Fibroblast of skin of left biceps (primary cell): ENCODE measurements around the gene PPP2R5D.
"Not testable (repeated sequence)": the region's sequence is repeated elsewhere in the genome, so short reads cannot be mapped to it uniquely, and the experiment has no call there.

Experiments
- DNase-seq, 2 experiments: peaks; one replicate each; pipeline ENCODE4 v3.0.0-alpha.2; 2013; ENCODE audit warnings: low read depth in 2 of 2

PPP2R5D gene

GRCh38 chr6:42993445-42993844 lies 9.1 kb downstream of the PPP2R5D start:
- no peak for DNase-seq

GRCh38 chr6:42996513-42996912 lies 12.1 kb downstream of the PPP2R5D start:
- no peak for DNase-seq

GRCh38 chr6:42998205-42998604 lies 13.8 kb downstream of the PPP2R5D start:
- not testable (repeated sequence) for DNase-seq

DNA sequence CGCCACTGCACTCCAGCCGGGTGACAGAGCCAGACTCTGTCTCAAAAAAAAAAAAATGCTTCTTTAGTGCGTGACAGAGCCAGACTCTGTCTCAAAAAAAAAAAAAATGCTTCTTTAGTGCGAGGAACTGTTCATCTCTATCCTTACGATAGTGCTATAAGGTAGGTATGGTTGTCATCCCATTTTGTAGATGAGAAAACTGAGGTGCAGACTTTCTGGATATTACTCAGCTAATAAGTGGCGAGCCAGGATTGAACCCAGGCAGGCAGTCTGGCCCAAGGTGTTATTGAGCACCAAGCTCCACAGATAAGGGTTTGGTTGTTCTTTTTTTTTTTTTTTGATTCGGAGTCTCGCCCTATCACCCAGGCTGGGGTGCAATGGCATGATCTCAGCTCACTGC lies 17.5 kb downstream of the PPP2R5D start:
- no peak for DNase-seq

- DNase-seq = no peak
These were observed 21.5 kb downstream of the PPP2R5D start for GRCh38 chr6:43005844-43006243.

GRCh38 chr6:43006251-43006650 lies 21.9 kb downstream of the PPP2R5D start:
- no peak for DNase-seq

DNA sequence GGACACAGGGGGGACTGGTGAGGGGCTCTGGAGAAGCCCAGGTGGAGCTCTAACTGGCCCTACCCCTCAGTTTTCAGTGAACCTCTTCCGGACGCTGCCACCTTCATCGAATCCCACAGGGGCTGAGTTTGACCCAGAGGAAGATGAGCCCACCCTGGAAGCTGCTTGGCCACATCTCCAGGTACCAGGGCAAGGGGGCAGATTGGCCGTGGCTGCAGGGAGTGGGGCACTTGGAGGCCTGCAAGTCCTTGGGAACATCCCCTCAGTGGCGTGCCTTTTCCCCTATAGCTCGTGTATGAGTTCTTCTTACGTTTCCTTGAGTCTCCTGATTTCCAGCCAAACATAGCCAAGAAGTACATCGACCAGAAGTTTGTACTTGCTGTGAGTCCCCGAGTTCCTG lies 22.8 kb downstream of the PPP2R5D start:
- no peak for DNase-seq

- no peak for DNase-seq
These were observed 24.8 kb downstream of the PPP2R5D start for GRCh38 chr6:43009124-43009523.

DNA sequence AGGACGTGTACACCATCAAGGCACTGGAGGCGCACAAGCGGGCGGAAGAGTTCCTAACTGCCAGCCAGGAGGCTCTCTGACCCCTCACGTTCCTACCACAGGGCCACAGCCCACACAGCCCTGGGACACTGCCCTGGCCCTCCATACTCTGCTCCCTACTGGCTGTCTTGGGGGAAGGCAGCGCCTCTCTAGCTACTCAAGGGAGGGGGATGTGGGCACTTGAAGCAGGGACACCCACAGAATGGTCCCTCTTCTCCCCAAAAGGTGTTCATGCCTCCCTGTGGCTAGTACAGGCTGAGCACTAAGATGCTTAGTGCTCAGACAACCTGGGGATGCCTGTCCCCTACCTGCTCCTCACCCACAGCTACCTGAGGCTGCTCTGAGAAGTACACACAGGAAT lies 26.8 kb downstream of the PPP2R5D start:
- no peak for DNase-seq

GRCh38 chr6:43012364-43012763 lies 28.0 kb downstream of the PPP2R5D start:
- DNase-seq = no peak

GRCh38 chr6:43013097-43013842 lies 28.9 kb downstream of the PPP2R5D start:
- DNase-seq = no peak

DNA sequence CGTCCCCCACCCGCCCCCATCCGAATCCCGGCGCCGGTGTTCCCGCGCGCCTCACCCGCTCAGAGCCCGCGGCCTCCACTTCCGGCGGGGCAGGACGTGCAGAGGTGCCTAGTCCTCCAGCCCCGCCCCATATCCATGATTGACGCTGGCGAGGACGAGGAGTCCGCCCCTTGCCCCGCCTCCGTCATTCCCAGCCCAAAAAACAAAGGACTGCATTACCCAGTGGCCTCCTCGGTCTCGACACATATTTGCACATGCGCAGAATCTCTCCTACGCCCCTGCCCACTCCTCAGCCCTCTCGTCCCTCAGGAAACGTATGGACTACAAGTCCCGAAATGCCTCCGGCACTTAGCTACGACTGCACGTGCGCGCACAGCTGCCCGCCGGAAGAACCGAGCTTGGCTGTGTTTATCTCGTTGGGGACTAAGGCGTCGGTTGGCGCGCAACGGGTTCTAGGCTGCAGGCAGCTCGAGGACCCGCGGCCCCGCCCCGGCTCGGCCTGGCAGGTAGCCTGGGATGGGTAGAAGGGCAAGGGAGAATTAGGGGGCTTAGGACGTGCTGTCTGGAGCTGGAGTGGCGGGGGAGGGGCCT lies 29.6 kb downstream of the PPP2R5D start, which contains the start of the genes KLHDC3 and MEA1:
Gene KLHDC3, plus strand, starts transcription at position 407 of the 591 bp plus-strand sequence. CDS start 2,944 bp downstream, outside the sequence.
Gene MEA1, minus strand, starts transcription at position 104 of the 591 bp plus-strand sequence. CDS start 133 bp downstream, outside the sequence.
- DNase-seq = peak; percentile 99

DNA sequence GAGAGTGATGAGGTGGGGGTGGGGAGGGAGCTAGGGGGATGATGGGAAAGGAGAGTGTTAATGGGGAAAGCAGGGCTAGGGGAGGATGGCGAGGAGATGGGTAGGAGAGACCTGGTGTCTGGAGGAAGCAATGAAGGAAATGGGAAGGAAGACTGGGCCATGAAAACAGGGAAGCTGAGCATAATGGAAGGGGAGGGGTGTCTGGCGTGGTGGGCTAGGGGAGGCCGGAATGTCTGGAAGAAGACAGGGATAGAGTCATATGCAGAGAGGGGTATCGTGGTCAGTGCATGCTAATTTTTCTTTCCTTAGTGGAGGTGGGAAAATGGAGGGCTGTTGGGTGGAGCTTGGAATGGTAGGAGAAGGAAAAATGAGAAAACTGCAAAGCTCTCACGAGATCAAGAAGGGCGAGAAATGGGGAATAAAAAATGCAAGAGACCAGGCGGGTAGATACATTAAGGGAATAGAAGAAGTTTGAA lies 30.1 kb downstream of the PPP2R5D start:
- DNase-seq = no peak

- no peak for DNase-seq
These were observed 32.0 kb downstream of the PPP2R5D start for GRCh38 chr6:43016176-43016942.

GRCh38 chr6:43016943-43017334 lies 32.6 kb downstream of the PPP2R5D start:
- DNase-seq = no peak

GRCh38 chr6:43019152-43019551 lies 34.8 kb downstream of the PPP2R5D start:
- no peak for DNase-seq

DNA sequence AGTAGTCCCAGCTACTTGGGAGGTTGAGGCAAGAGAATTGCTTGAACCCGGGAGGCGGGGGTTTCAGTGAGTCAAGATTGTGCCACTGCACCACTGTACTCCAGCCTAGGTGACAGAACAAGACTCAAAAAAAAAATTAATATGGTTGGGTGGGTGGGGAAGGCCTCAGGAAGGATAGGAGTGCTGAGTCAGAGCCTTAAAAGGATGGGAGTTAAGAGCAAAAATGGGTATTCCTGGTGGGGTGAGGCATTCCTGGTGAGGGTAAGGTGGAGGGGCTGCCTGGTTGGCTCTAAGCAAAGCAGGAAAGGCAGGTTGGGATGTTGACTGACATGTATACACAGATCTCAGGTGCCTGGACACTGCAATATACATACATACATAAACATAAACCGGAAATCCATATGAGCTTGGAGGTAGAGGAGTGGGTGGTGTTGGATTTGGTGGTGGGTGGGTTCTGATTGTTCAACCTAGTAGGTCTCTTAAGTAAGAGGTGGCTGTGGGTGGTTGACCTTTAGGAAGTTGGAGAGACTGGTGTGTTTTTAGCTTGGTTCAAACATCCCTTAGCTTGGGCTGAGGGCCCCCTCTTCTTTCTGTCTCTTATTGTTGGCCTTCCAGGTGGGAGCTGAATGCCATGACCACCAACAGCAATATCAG lies 35.8 kb downstream of the PPP2R5D start:
- no peak for DNase-seq

DNA sequence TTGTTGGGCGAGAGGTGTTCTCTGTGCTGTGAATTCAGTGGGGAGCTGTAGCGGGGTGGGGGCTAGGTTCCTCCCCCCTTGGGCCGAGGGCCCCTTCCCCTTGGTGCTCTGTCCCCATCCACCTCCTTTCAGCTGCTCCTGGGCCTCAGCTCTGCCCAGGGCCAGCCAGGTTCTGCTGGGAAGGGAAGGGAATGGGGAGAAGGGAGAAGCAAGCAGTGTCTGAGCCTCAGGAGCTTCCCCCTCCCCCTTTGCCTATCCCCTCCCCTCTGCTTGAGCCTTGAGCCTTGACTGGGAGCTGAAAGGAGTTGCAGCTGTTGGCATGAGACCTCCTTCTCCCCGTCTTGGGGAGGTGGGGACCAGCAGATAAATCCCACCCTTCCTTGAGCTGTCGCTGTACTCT lies 36.5 kb downstream of the PPP2R5D start:
- no peak for DNase-seq

GRCh38 chr6:43021270-43022047 lies 37.1 kb downstream of the PPP2R5D start, which contains the start of gene RRP36:
TSS of gene RRP36 (plus strand) at chr6:43021623. CDS start at chr6:43021655, 32 bp downstream.
- DNase-seq = peak in 1 of 2 experiments; percentile 20

GRCh38 chr6:43024436-43024835 lies 40.1 kb downstream of the PPP2R5D start:
- no peak for DNase-seq

GRCh38 chr6:43026365-43026764 lies 42.0 kb downstream of the PPP2R5D start:
- DNase-seq = no peak
